Lung (tissue), 12 donors: Measurements from ENCODE around the gene JDP2. TPM values are rescaled to one million over a fixed set of nuclear protein-coding genes. Genes with fewer than 3 reads are reported as not detected.

Source experiments
- ATAC-seq: fragments of 200-7000 bp; cut with Tn5 transposase; one replicate; pipeline ENCODE4 v1.9.1; 2020; ENCODE audit warnings: moderate number of reproducible peaks; ENCODE audit not compliant: insufficient read depth, low FRiP score
- DNase-seq, 3 donors: peaks; one replicate each; pipeline ENCODE4 v3.0.0-alpha.2; 2013 to 2017
- H3K27ac ChIP-seq, 2 donors: one replicate each; pipeline ENCODE4 v1.5.1; 2013; ENCODE audit warnings: mild to moderate bottlenecking in 2 of 2, moderate library complexity in 2 of 2, control low read depth in 1 of 2, inconsistent platforms in 1 of 2, low read depth in 1 of 2, low read length in 1 of 2
- H3K27me3 ChIP-seq, 3 donors: one replicate each; pipeline ENCODE4 v1.5.1; 2013; ENCODE audit warnings: low read length in 2 of 3; ENCODE audit not compliant: control insufficient read depth in 3 of 3, insufficient read depth in 3 of 3
- H3K36me3 ChIP-seq, 4 donors: one replicate each; pipeline ENCODE4 v1.5.1; 2013; ENCODE audit warnings: low read length in 4 of 4, mild to moderate bottlenecking in 1 of 4, moderate library complexity in 1 of 4; ENCODE audit not compliant: control insufficient read depth in 4 of 4, insufficient read depth in 4 of 4
- H3K4me1 ChIP-seq, 5 donors: one replicate each; pipeline ENCODE4 v1.5.1; 2013; ENCODE audit warnings: low read length in 5 of 5, mild to moderate bottlenecking in 2 of 5, moderate library complexity in 1 of 5; ENCODE audit not compliant: control insufficient read depth in 5 of 5, insufficient read depth in 5 of 5
- H3K4me3 ChIP-seq: one replicate; pipeline ENCODE4 v1.5.1; 2013; ENCODE audit warnings: mild to moderate bottlenecking, control low read depth, moderate library complexity
- H3K9ac ChIP-seq, 2 donors: one replicate each; pipeline ENCODE4 v1.5.1; 2013; ENCODE audit warnings: low read length in 2 of 2, control low read depth in 1 of 2; ENCODE audit not compliant: insufficient read depth in 1 of 2
- H3K9me3 ChIP-seq, 4 donors: one replicate each; pipeline ENCODE4 v1.5.1; 2013; ENCODE audit warnings: low read length in 3 of 4, mild to moderate bottlenecking in 1 of 4, moderate library complexity in 1 of 4; ENCODE audit not compliant: control insufficient read depth in 4 of 4, insufficient read depth in 3 of 4
- CTCF ChIP-seq: IDR thresholded peaks from 2 replicates; pipeline ENCODE4 v1.5.1; 2012; ENCODE audit warnings: mild to moderate bottlenecking; ENCODE audit errors: control extremely low read depth, extremely low read depth
- WGBS, 2 donors: extraction: QIAGEN DNeasy Blood & Tissue Kit; methylation state at CpG; one replicate each; pipeline ENCODE4 v1.1.7; 2013; 5-methylcytosine and 5-hydroxymethylcytosine counted together
- polyA plus RNA-seq, 2 donors: library from polyadenylated mRNA; stranded (reverse); fragments of 200-250 nt; gene quantifications; one replicate each; pipeline ENCODE4 v1.2.1, GENCODE V29; 2013
- total RNA-seq, 2 donors: library from RNA; depleted of rRNA in 1 of 2; stranded (reverse); fragments of >200 nt in 1 of 2; gene quantifications; one replicate each; pipeline ENCODE4 v1.2.1, GENCODE V29; 2014 to 2021
- donor health status: control.
- donor health status: control.
- donor health status: Bipolar disorder and iron deficiency.
- donor health status: healthy.
- donor health status: DM: yes; HTN: yes; CAD: no.

The JDP2 gene
- total and polyA plus RNA-seq, 4 donors, result 34.8 to 88.9 (median 57.7) TPM

GRCh38 chr14:75430116-75430515, 2.3 kb downstream of the JDP2 start:
- Histone ChIP-seq H3K4me3 (peak overlapping the region; percentile 7), H3K9ac (peak overlapping the region in 1 of 2 donors; percentile 51), H3K27me3 (no peaks in the 10 kb centered on the region), H3K4me1 (peaks cover 14 to 67% (median 33%) of the 10 kb centered on the region in 5 donors), H3K9me3 (no peaks in the 10 kb centered on the region), H3K36me3 (peaks cover 7 to 14% (median 10%) of the 10 kb centered on the region in 4 donors), H3K27ac (peak overlapping the region in 1 of 2 donors; percentile 87)
- 38 to 43% methylated on average over 7 of the region's 7 CpGs for WGBS, 2 donors
- ATAC-seq, result no peak
- TF ChIP-seq CTCF, result no peak
- DNase-seq, result peak; percentile 65 to 86 (median 80)

- DNase-seq (peak; percentile 79 to 93 (median 88)), ATAC-seq (no peak)
- H3K4me1 ChIP-seq, result peaks cover 14 to 71% (median 37%) of the 10 kb centered on the region in 5 donors
- peak overlapping the region in 1 of 2 donors; percentile 87 for H3K27ac ChIP-seq
- H3K9ac ChIP-seq, result peak overlapping the region in 1 of 2 donors; percentile 51
- WGBS, 2 donors, result 51 to 75% methylated on average over 10 of the region's 10 CpGs
- H3K36me3 ChIP-seq, result peaks cover 7 to 17% (median 10%) of the 10 kb centered on the region in 4 donors
- H3K27me3 ChIP-seq, result no peaks in the 10 kb centered on the region
- no peaks in the 10 kb centered on the region for H3K9me3 ChIP-seq
- TF ChIP-seq CTCF, result no peak
- H3K4me3 ChIP-seq, result no peak overlapping the region
These were observed 2.7 kb downstream of the JDP2 start for GRCh38 chr14:75430526-75430925.

- Histone ChIP-seq H3K4me3 (no peak overlapping the region), H3K4me1 (peaks cover 14 to 73% (median 40%) of the 10 kb centered on the region in 5 donors), H3K36me3 (peaks cover 7 to 19% (median 10%) of the 10 kb centered on the region in 4 donors), H3K9ac (peak overlapping the region in 1 of 2 donors; percentile 40), H3K27ac (no peak overlapping the region), H3K9me3 (no peaks in the 10 kb centered on the region), H3K27me3 (no peaks in the 10 kb centered on the region)
- TF ChIP-seq CTCF, result no peak
- DNase-seq (no peak), ATAC-seq (no peak)
- WGBS, 2 donors, result 45 to 54% methylated on average over 6 of the region's 6 CpGs
These were observed 3.2 kb downstream of the JDP2 start for GRCh38 chr14:75430976-75431375.

GRCh38 chr14:75431827-75432226, 4.0 kb downstream of the JDP2 start:
- DNase-seq (no peak), ATAC-seq (no peak)
- 95 to 97% methylated on average over 4 of the region's 4 CpGs for WGBS, 2 donors
- Histone ChIP-seq H3K27me3 (no peaks in the 10 kb centered on the region), H3K27ac (no peak overlapping the region), H3K4me3 (no peak overlapping the region), H3K36me3 (peaks cover 7 to 25% (median 12%) of the 10 kb centered on the region in 4 donors), H3K9ac (no peak overlapping the region), H3K9me3 (no peaks in the 10 kb centered on the region), H3K4me1 (peaks cover 14 to 71% (median 40%) of the 10 kb centered on the region in 5 donors)
- no peak for TF ChIP-seq CTCF
